Hepatocyte (in vitro differentiated cells): ENCODE data around the gene KCNIP2.

Source experiments
- EZH2 ChIP-seq: fragments of 200-600 bp; sonication (generic); IDR thresholded peaks from 2 replicates; pipeline ENCODE4 v1.6.1; 2016; ENCODE audit warnings: antibody characterized with exemption, mild to moderate bottlenecking, borderline replicate concordance
- EZH2phosphoT487 ChIP-seq: fragments of 200-600 bp; sonication (generic); IDR thresholded peaks from one replicate; pipeline ENCODE4 v1.6.1; 2018; ENCODE audit warnings: antibody characterized with exemption, mild to moderate bottlenecking, low read depth, moderate library complexity; ENCODE audit not compliant: unreplicated experiment, severe bottlenecking
- TF ChIP-seq, protein P1 (sequence below): fragments of 200-600 bp; sonication (generic); IDR thresholded peaks from 2 replicates; pipeline ENCODE4 v1.5.1; 2016; ENCODE audit warnings: antibody characterized with exemption, mild to moderate bottlenecking; ENCODE audit not compliant: poor library complexity

DNA sequence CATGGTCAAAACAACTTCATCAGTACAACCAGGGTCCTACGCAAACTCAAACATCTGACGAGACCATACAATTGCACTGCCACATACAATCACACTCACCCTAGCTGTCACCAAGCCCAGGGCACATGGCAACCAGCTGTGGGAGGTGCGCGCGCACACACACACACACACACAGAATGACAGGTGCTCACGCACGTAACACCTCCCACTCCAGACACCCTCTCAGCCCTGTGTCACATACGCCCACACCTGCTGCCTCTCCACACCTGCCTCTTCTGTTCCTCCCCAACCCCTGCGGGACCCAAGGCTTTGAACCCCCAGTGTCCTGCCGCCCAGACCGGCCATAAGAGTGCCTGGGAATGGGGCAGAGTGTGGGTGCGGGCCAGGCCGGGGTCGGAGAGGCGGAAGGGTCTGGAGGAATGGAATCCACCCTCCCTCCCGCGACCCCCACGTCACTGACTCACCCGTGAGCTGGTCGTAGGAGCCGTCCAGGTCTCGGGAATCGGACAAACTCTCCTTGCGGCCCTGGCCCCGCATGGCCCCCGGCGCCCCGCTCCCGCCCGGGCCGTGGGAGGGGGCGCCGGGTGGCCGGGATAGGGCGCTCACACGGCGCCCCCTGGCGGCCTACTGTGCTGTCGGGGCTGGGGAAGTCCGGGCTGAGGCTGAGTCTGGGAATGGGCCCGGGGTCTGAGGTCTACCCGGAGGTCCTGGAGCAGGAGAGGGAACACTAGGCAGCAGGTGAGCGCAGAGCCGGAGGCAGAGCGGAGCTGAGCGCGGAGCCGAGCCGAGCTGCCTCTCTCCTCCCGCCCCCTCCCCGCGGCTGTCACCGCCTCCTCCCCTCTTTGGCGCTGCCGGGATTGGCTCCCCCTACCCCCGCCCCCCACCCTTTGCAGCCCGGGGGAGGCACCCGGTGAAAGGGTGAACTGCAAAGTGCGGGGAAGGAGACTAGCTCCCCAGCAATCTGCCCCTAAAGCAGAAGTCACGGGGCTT is at the start of gene KCNIP2:
- TF ChIP-seq, protein P1, sequence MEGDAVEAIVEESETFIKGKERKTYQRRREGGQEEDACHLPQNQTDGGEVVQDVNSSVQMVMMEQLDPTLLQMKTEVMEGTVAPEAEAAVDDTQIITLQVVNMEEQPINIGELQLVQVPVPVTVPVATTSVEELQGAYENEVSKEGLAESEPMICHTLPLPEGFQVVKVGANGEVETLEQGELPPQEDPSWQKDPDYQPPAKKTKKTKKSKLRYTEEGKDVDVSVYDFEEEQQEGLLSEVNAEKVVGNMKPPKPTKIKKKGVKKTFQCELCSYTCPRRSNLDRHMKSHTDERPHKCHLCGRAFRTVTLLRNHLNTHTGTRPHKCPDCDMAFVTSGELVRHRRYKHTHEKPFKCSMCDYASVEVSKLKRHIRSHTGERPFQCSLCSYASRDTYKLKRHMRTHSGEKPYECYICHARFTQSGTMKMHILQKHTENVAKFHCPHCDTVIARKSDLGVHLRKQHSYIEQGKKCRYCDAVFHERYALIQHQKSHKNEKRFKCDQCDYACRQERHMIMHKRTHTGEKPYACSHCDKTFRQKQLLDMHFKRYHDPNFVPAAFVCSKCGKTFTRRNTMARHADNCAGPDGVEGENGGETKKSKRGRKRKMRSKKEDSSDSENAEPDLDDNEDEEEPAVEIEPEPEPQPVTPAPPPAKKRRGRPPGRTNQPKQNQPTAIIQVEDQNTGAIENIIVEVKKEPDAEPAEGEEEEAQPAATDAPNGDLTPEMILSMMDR = peak; percentile 44
- TF ChIP-seq EZH2phosphoT487 (no peak), EZH2 (no peak)
